NCI-H774 (cell line): Measurements from ENCODE around the gene FMNL2.

Experiments used
- DNase-seq: peaks from one replicate; lab custom pipeline; 2025; lab: John Stamatoyannopoulos, UW

FMNL2 gene

GRCh38 chr2:152493945-152494528 is 159.1 kb downstream of the FMNL2 start:
- DNase-seq = no peak

GRCh38 chr2:152496371-152496770 is 161.4 kb downstream of the FMNL2 start:
- no peak for DNase-seq

GRCh38 chr2:152497481-152498052 is 162.6 kb downstream of the FMNL2 start:
- no peak for DNase-seq

GRCh38 chr2:152499331-152499816 is 164.4 kb downstream of the FMNL2 start:
- no peak for DNase-seq

- no peak for DNase-seq
These were observed 165.1 kb downstream of the FMNL2 start for GRCh38 chr2:152499896-152500735.

- DNase-seq = no peak
These were observed 165.8 kb downstream of the FMNL2 start for GRCh38 chr2:152500772-152501171.

- no peak for DNase-seq
These were observed 166.7 kb downstream of the FMNL2 start for GRCh38 chr2:152501666-152502065.

GRCh38 chr2:152504618-152505017 is 169.6 kb downstream of the FMNL2 start:
- no peak for DNase-seq

GRCh38 chr2:152505495-152505906 is 170.5 kb downstream of the FMNL2 start:
- DNase-seq = no peak

GRCh38 chr2:152506843-152507242 is 171.9 kb downstream of the FMNL2 start:
- DNase-seq = no peak

- DNase-seq = no peak
These were observed 172.9 kb downstream of the FMNL2 start for GRCh38 chr2:152507907-152508306.

GRCh38 chr2:152508446-152508845 is 173.5 kb downstream of the FMNL2 start:
- DNase-seq = no peak

GRCh38 chr2:152509772-152510491 is 175.0 kb downstream of the FMNL2 start:
- no peak for DNase-seq

GRCh38 chr2:152510621-152511020 is 175.6 kb downstream of the FMNL2 start:
- no peak for DNase-seq

GRCh38 chr2:152511981-152512380 is 177.0 kb downstream of the FMNL2 start:
- DNase-seq = no peak

GRCh38 chr2:152513029-152513428 is 178.1 kb downstream of the FMNL2 start:
- no peak for DNase-seq

- DNase-seq = no peak
These were observed 178.7 kb downstream of the FMNL2 start for GRCh38 chr2:152513681-152514080.

GRCh38 chr2:152518034-152518433 is 183.1 kb downstream of the FMNL2 start:
- DNase-seq = no peak

- DNase-seq = no peak
These were observed 183.9 kb downstream of the FMNL2 start for GRCh38 chr2:152518641-152519580.

- DNase-seq = no peak
These were observed 184.6 kb downstream of the FMNL2 start for GRCh38 chr2:152519581-152519952.

- no peak for DNase-seq
These were observed 185.8 kb downstream of the FMNL2 start for GRCh38 chr2:152520759-152521158.
